HG03442 (cell line): Measurements from ENCODE around the gene OAS3.
A peak's percentile ranks its signal among the peaks of the same experiment; 100 is the strongest.
"Not testable (repeated sequence)": the region's sequence is repeated elsewhere in the genome, so short reads cannot be mapped to it uniquely, and the experiment has no call there.

Experiments used
- ATAC-seq: cut with Tn5 transposase; IDR thresholded peaks from one replicate; pipeline ENCODE4 v1.9.1; 2021; ENCODE audit warnings: mild to moderate bottlenecking, moderate library complexity; ENCODE audit not compliant: unreplicated experiment

OAS3 gene

GRCh38 chr12:112937741-112938719 is at the start of gene OAS3:
TSS of gene OAS3 (plus strand) at chr12:112938474. CDS start at chr12:112938531, 57 bp downstream.
- no peak for ATAC-seq

DNA sequence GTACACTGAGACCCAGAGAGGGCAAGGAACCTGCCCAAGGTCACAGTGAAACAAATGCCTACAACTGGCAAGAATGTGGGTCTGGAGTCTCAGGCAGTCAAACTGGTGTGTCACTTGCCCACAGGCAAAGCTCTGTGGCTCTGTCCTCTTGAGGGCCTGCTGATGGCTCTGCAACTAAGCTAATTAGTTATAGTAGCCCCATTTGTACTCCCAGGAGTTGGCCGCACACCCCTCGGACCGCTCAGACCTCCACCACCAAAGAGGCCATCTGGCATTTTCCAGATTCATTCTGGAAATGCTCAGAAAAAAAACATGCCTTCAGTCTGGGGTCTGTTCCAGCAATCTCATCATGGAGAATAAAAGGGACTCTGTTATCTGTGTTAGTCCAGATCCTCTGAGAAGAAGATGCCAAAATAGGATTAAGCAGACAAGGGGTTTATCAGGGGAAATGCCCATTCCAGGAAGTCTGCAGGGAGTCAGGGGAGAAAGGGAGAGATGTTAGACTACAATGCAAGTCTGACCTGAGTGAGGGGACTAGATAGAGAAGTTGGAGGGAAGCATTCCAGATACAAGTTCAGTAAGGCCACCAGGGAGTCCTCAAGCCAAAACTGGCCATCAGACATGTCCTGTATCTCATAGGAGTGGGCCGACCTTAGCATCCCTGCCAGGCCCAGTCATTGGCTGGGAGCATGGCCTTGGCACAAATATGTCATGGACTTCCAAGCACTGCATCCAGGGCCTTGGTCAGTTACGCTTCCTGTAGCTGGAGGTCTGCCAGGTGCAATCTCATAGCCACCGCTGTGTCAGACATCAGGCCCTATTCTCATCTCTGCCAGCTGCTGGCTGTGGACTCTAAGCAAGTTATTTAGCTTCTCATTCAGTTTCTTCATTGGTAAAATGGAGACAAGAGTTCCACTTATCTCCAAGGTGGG is 46.9 kb upstream of the OAS3 start:
- no peak for ATAC-seq

GRCh38 chr12:112892856-112893255 is 45.4 kb upstream of the OAS3 start:
- no peak for ATAC-seq

GRCh38 chr12:112894128-112894527 is 44.1 kb upstream of the OAS3 start:
- no peak for ATAC-seq

DNA sequence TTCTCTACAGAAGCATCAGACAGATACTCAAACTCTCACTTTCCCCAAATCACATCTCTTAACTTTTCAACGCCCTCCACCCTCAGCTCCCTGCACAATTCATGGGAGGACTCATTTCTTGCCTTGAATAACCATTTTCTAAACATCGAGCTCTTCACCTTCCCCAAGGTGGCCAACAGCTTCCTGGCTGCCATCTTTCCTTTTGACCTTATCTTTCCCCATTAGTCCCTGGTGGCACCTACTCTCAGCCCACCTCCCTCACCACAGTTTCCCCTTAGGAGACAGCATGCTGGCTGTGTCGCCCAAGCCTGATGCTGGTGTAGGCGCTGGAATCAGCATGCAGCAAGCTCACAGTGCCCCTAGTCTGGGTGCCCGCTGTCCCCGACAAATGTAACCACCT is 39.9 kb upstream of the OAS3 start:
- ATAC-seq, result no peak

DNA sequence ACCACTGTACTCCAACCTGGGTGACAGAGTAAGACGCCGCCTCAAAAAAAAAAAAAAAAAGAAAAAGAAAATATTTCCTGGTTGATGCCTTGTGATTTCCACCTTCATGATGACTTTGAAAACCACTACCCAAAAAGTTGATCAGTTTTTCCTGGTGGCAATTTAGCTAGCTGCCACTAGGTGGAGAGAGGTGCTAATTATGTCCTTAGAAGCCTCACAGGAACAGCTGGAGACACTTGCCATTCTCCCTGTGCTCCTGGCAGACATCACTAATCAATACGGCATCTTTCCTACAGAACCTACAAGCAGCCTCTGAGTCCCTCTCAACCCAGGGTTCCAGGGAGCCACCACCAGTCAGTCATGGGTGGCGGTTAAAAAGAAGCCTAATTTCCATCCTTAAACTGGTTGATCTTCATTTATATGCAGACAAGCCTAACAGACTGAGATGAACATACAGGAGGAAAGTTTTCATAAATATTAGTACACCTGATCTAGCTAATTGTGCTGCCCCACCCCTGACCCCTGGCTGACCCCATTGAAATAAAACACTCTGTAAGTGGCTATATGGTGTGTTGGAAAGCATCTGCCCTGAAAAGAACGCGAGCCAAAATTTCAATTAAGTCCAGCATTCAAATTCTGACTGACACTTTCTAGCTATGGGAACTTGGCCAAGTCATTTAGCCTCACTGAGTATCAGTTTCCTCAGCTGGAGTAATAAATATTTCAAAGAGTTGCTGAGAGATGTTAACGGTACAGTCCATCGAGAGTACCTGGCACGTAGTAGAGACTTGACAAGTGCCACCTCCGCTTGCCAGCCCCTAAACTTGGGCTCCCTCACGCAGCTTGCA is 37.8 kb upstream of the OAS3 start:
- no peak for ATAC-seq

GRCh38 chr12:112901271-112901670 is 37.0 kb upstream of the OAS3 start:
- ATAC-seq, result no peak

- no peak for ATAC-seq
Observed at GRCh38 chr12:112904571-112904970, 33.7 kb upstream of the OAS3 start.

GRCh38 chr12:112905451-112906089 is 32.7 kb upstream of the OAS3 start:
- ATAC-seq, result no peak

- ATAC-seq, result peak; percentile 74
Observed at GRCh38 chr12:112906712-112907414, 31.4 kb upstream of the OAS3 start, which contains the start of gene OAS1. TSS of gene OAS1 (plus strand) at chr12:112906962. CDS start at chr12:112907040, 78 bp downstream.

GRCh38 chr12:112907415-112908157 is 30.7 kb upstream of the OAS3 start:
- ATAC-seq, result peak; percentile 38

GRCh38 chr12:112908548-112908947 is 29.7 kb upstream of the OAS3 start:
- ATAC-seq, result no peak

- no peak for ATAC-seq
Observed at GRCh38 chr12:112909693-112910092, 28.6 kb upstream of the OAS3 start.

- ATAC-seq, result no peak
Observed at GRCh38 chr12:112913038-112913688, 25.1 kb upstream of the OAS3 start.

- ATAC-seq, result not testable (repeated sequence)
Observed at GRCh38 chr12:112913888-112914287, 24.4 kb upstream of the OAS3 start.

- ATAC-seq, result no peak
Observed at GRCh38 chr12:112916270-112916669, 22.0 kb upstream of the OAS3 start.

DNA sequence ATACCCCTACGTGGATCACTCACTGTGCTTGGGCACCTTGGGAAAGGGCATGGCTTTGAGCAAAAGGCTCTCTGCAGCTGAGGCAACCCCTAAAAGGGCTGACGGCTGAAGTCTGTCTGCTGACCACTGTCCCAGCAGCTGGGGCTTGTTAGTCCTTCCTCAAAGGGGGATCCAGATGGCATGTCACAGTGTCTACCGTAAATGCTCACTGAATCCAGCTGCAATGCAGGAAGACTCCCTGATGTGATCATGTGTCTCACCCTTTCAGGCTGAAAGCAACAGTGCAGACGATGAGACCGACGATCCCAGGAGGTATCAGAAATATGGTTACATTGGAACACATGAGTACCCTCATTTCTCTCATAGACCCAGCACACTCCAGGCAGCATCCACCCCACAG is 19.2 kb upstream of the OAS3 start:
- no peak for ATAC-seq

GRCh38 chr12:112924986-112925385 is 13.3 kb upstream of the OAS3 start:
- no peak for ATAC-seq
